ENCODE measurements around the gene PSME2. TPM values are rescaled to one million over a fixed set of nuclear protein-coding genes. Genes with fewer than 3 reads are reported as not detected.

PSME2 gene
- total and polyA plus RNA-seq, 2 of the 13 experiments (the other 11 are each of a cell fraction or from before 2014, with no cell fraction given), result 332 to 716 TPM

- Histone ChIP-seq H4K20me1 (ENCODE audit: insufficient read depth, low read length) (no peaks in the 10 kb centered on the region; the same call in 1 of the 2 replicates), H3K9me3 (ENCODE audit: low read length) (no peaks in the 10 kb centered on the region), H2AFZ (ENCODE audit: low read length) (no peak overlapping the region), H3K27me3 (ENCODE audit: control insufficient read depth in 1 of 2, insufficient read depth in 2 of 2, low read length in 2 of 2) (no peaks in the 10 kb centered on the region), H3K4me1 (ENCODE audit: insufficient read depth, low read length) (peaks cover 4% of the 10 kb centered on the region; the same call in 1 of the 2 replicates), H3K4me2 (ENCODE audit: low read depth, low read length) (no peak overlapping the region), H3K27ac (ENCODE audit: extremely low read length, insufficient read depth, low read length) (no peak overlapping the region), H3K36me3 (replicated peaks in 1 of 2; ENCODE audit: control insufficient read depth in 1 of 2, insufficient read depth in 2 of 2, low read length in 2 of 2) (peaks cover 61 to 72% of the 10 kb centered on the region in 2 experiments), H3K9ac (ENCODE audit: insufficient read depth, low read depth, low read length) (no peak overlapping the region), H3K79me2 (ENCODE audit: insufficient read depth, low read length) (no peaks in the 10 kb centered on the region), H3K4me3 (replicated peaks in 1 of 3; ENCODE audit: insufficient read depth in 1 of 3, low read depth in 2 of 3, low read length in 3 of 3) (no peak overlapping the region)
- WGBS (ENCODE audit: low lambda C conversion rate), result 98% methylated on average over 10 of the region's 10 CpGs
- in situ Hi-C loops (cut with HindIII; ENCODE audit: extremely low pct_ligation_motif_present, low pct_unique_long_range_greater_than_20kb) (no loop called here), intact Hi-C loops (cut with micrococcal nuclease; ENCODE audit: unreplicated experiment) (no loop called here)
- CTCF ChIA-PET (ENCODE audit: low intra/inter-chr PET ratio, low total read pairs), result no interaction called here
- BruUV-seq (replicated peaks), result no TSS peak
- FAIRE-seq (no peak), ATAC-seq (no peak), DNase-seq (ENCODE audit: low spot score) (no peak)
- POLR2A ChIA-PET, result interaction anchor here (0.9 to 11.8 kb wide), 4 partner anchors 6 to 116 kb away, joined by 3 to 233 read pairs (median 108); partner anchors contain the start of genes CHMP4A, EMC9, PSME1 and PSME2
- TF ChIP-seq ERF (CRISPR knock-in tag; IDR thresholded peaks at IDR 0.05) (no peak), ZNF569 (CRISPR knock-in tag; IDR thresholded peaks at IDR 0.05; ENCODE audit: borderline replicate concordance) (no peak), ATF7 (IDR thresholded peaks at IDR 0.05) (no peak), ATF7 (CRISPR knock-in tag; IDR thresholded peaks at IDR 0.05) (0 out of 2 replicates have a peak, but pooled peaks have one; percentile 60), ZNF501 (CRISPR knock-in tag; IDR thresholded peaks at IDR 0.05) (no peak), TBX3 (IDR thresholded peaks at IDR 0.05; ENCODE audit: borderline replicate concordance) (no peak), ZNF589 (CRISPR knock-in tag; conservative IDR thresholded peaks at IDR 0.05) (no peak), ZSCAN30 (CRISPR knock-in tag; IDR thresholded peaks at IDR 0.05) (no peak), GFI1 (CRISPR knock-in tag; IDR thresholded peaks at IDR 0.05; ENCODE audit: borderline replicate concordance) (no peak), ZNF839 (CRISPR knock-in tag; IDR thresholded peaks at IDR 0.05; ENCODE audit: borderline replicate concordance) (no peak), ETV5 (CRISPR knock-in tag; IDR thresholded peaks at IDR 0.05; ENCODE audit: borderline replicate concordance) (no peak), IRF9 (CRISPR knock-in tag; IDR thresholded peaks at IDR 0.05; ENCODE audit: borderline replicate concordance) (peak; percentile 82; the same call in 1 of the 2 replicates), ZNF512B (CRISPR knock-in tag; IDR thresholded peaks at IDR 0.05; ENCODE audit: borderline replicate concordance) (no peak), PAX8 (CRISPR knock-in tag; IDR thresholded peaks at IDR 0.05; ENCODE audit: borderline replicate concordance) (no peak), ZBTB20 (CRISPR knock-in tag; IDR thresholded peaks at IDR 0.05; ENCODE audit: borderline replicate concordance, low read depth) (no peak), TCF12 (IDR thresholded peaks at IDR 0.05) (no peak), TCF12 (CRISPR knock-in tag; IDR thresholded peaks at IDR 0.05) (no peak), MXD3 (CRISPR knock-in tag; IDR thresholded peaks at IDR 0.05) (0 out of 2 replicates have a peak, but pooled peaks have one; percentile 22), MAX (IDR thresholded peaks at IDR 0.05) (no peak), SMYD3 (CRISPR knock-in tag; IDR thresholded peaks at IDR 0.05) (no peak), TOPORS (CRISPR knock-in tag; IDR thresholded peaks at IDR 0.05) (no peak)
Observed at GRCh38 chr14:24155100-24155499, 8.7 kb upstream of the PSME2 start.
